ENCODE results near the gene MYOT.

The MYOT gene

GRCh38 chr5:137888863-137889759, 21.5 kb downstream of the MYOT start, which contains the start of gene PKD2L2:
PKD2L2 (plus strand) TSS chr5:137889457; CDS start chr5:137889492, 35 bp downstream.
- TF ChIP-seq CTCF (IDR thresholded peaks at IDR 0.05; ENCODE audit: low read depth, low read length, missing control alignments): peak; percentile 8
- DNase-seq (ENCODE audit: low read depth): peak; percentile 29
- in situ Hi-C loops (cut with HindIII; ENCODE audit: low sequenced_read_pairs): no loop called here

GRCh38 chr5:137890845-137891244, 23.2 kb downstream of the MYOT start:
- no peak for TF ChIP-seq CTCF (IDR thresholded peaks at IDR 0.05; ENCODE audit: low read depth, low read length, missing control alignments)
- no peak overlapping the region for H3K4me3 ChIP-seq (ENCODE audit: low read depth, low read length)
- no peak for DNase-seq (ENCODE audit: low read depth)
- in situ Hi-C loops (cut with HindIII; ENCODE audit: low sequenced_read_pairs): no loop called here

More at GRCh38 chr5:137888863-137889759, 21.5 kb downstream of the MYOT start, which contains the start of gene PKD2L2:
- peak within 1 kb of the TSS; percentile 39 for H3K4me3 ChIP-seq (ENCODE audit: low read depth, low read length)

GRCh38 chr5:137891849-137892248, 24.2 kb downstream of the MYOT start:
- in situ Hi-C loops (cut with HindIII; ENCODE audit: low sequenced_read_pairs): no loop called here
- DNase-seq (ENCODE audit: low read depth): no peak
- no peak overlapping the region for H3K4me3 ChIP-seq (ENCODE audit: low read depth, low read length)
- TF ChIP-seq CTCF (IDR thresholded peaks at IDR 0.05; ENCODE audit: low read depth, low read length, missing control alignments): no peak

- H3K4me3 ChIP-seq (ENCODE audit: low read depth, low read length): no peak overlapping the region
- no peak for DNase-seq (ENCODE audit: low read depth)
- no peak for TF ChIP-seq CTCF (IDR thresholded peaks at IDR 0.05; ENCODE audit: low read depth, low read length, missing control alignments)
- in situ Hi-C loops (cut with HindIII; ENCODE audit: low sequenced_read_pairs): no loop called here
These were observed 26.9 kb downstream of the MYOT start for GRCh38 chr5:137894586-137894985.

GRCh38 chr5:137896560-137896959, 28.9 kb downstream of the MYOT start:
- no peak overlapping the region for H3K4me3 ChIP-seq (ENCODE audit: low read depth, low read length)
- in situ Hi-C loops (cut with HindIII; ENCODE audit: low sequenced_read_pairs): no loop called here
- no peak for TF ChIP-seq CTCF (IDR thresholded peaks at IDR 0.05; ENCODE audit: low read depth, low read length, missing control alignments)
- no peak for DNase-seq (ENCODE audit: low read depth)

DNA sequence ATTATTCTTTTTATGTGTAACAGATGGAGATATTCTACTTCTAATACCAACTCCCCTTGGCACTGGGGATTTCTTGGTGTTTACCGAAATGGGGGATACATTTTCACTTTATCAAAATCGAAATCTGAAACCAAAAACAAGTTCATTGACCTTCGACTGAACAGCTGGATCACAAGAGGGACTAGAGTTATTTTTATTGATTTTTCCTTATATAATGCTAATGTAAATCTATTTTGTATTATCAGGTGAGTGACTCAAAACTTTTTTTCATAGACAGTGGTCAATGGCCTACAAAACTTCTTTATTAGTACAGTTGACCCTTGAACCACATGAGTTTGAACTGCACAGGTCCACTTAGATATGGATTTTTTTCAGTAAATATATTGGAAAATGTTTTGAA, 31.8 kb downstream of the MYOT start:
- H3K4me3 ChIP-seq (ENCODE audit: low read depth, low read length): no peak overlapping the region
- in situ Hi-C loops (cut with HindIII; ENCODE audit: low sequenced_read_pairs): no loop called here
- DNase-seq (ENCODE audit: low read depth): no peak
- TF ChIP-seq CTCF (IDR thresholded peaks at IDR 0.05; ENCODE audit: low read depth, low read length, missing control alignments): no peak

All from astrocyte of the cerebellum (primary cell).